ENCODE measurements around the gene LY6G6F.

DNA sequence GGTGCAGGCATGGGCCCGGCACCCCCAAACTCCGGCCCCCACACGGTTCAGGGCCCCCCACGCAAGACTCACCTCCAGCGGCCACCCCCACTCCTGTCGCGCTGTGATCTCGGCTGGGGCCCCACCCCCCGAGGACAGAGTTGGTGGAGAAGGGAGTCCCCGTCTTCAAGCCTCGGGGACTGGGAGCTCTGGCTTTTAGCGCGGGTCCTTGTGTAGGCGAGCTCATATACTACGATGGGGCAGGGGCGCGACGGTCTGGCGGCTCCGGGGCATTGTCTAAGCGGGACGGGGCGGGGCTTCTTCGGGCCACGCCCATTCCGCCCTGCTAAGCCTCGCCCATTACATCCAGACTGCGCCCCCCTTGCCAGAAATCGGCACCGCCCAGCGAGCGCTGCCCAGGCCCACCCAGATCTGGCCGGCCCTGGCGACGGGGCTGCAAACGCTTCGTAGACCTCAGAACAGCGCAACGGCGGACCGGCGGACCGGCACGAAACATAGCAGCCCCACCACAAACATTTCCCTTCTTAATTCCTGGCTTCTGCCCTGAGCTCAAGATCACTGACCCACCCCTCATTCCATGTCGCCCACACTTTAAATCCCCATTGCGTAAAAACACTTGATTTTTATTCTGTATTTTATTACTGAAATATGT lies 23.4 kb downstream of the LY6G6F start:
- peak; percentile 37 to 63 (median 59) for TF ChIP-seq POLR2AphosphoS5 (IDR thresholded peaks at IDR 0.05)
- TF ChIP-seq, protein P1, sequence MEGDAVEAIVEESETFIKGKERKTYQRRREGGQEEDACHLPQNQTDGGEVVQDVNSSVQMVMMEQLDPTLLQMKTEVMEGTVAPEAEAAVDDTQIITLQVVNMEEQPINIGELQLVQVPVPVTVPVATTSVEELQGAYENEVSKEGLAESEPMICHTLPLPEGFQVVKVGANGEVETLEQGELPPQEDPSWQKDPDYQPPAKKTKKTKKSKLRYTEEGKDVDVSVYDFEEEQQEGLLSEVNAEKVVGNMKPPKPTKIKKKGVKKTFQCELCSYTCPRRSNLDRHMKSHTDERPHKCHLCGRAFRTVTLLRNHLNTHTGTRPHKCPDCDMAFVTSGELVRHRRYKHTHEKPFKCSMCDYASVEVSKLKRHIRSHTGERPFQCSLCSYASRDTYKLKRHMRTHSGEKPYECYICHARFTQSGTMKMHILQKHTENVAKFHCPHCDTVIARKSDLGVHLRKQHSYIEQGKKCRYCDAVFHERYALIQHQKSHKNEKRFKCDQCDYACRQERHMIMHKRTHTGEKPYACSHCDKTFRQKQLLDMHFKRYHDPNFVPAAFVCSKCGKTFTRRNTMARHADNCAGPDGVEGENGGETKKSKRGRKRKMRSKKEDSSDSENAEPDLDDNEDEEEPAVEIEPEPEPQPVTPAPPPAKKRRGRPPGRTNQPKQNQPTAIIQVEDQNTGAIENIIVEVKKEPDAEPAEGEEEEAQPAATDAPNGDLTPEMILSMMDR (IDR thresholded peaks at IDR 0.05): no peak
- peak in 1 of 4 donors; percentile 6 for TF ChIP-seq POLR2A (IDR thresholded peaks at IDR 0.05)
